Stimulated activated CD8-positive, alpha-beta memory T cell treated with anti-CD3 and anti-CD28 coated beads, Interleukin-4, amount 100 ng/mL, for 48 hours (primary cell): ENCODE data around the gene GARRE1.

Source experiments
- DNase-seq: peaks from one replicate; pipeline ENCODE4 v3.0.0-alpha.2; 2020

The GARRE1 gene

GRCh38 chr19:34298891-34299520 lies 44.7 kb downstream of the GARRE1 start:
- no peak for DNase-seq

GRCh38 chr19:34299576-34299975 lies 45.2 kb downstream of the GARRE1 start:
- DNase-seq = no peak

GRCh38 chr19:34300380-34300779 lies 46.0 kb downstream of the GARRE1 start:
- no peak for DNase-seq

- DNase-seq = no peak
These were observed 46.6 kb downstream of the GARRE1 start for GRCh38 chr19:34300962-34301361.
